H1 (cell line): ENCODE measurements around the gene NLK. TPM values are rescaled to one million over a fixed set of nuclear protein-coding genes. Genes with fewer than 3 reads are reported as not detected.

Experiments used
- CTCF ChIA-PET: fragments of 300-600 bp; sonication (Branson Sonifier 250); formaldehyde crosslinking; loops from one replicate; lab custom pipeline; 2021; ENCODE audit not compliant: partially characterized antibody; lab: Charles Lee
- POLR2A ChIA-PET: fragments of 300-600 bp; sonication (Branson Sonifier 250); formaldehyde crosslinking; loops from one replicate; lab custom pipeline; 2021; ENCODE audit warnings: inconsistent platforms; ENCODE audit not compliant: partially characterized antibody; lab: Charles Lee
- DNase-seq, 2 experiments: peaks; one replicate each; pipeline versions ENCODE4 v3.0.0 to v3.0.0-alpha.2; 2010 to 2022; ENCODE audit warnings: low spot score in 2 of 2, low read depth in 1 of 2, mixed read lengths in 1 of 2
- FAIRE-seq: peaks from 2 replicates; lab custom pipeline; 2011; peaks lifted over from hg19 to GRCh38; lab: Jason Lieb, UNC
- H2AFZ ChIP-seq: 2 replicates; pipeline ENCODE4 v1.8.1; 2012; ENCODE audit warnings: low read length, inconsistent platforms
- H2AK5ac ChIP-seq: 2 replicates; pipeline ENCODE4 v1.6.1; 2013; ENCODE audit warnings: low read depth, low read length
- H2BK120ac ChIP-seq: replicated peaks from 2 replicates; pipeline ENCODE3; 2013; ENCODE audit warnings: low read depth, low read length, inconsistent platforms
- H2BK12ac ChIP-seq: 2 replicates; pipeline ENCODE4 v1.6.1; 2013; ENCODE audit warnings: low read depth, low read length
- H2BK15ac ChIP-seq: 2 replicates; pipeline ENCODE4 v1.6.1; 2013; ENCODE audit warnings: low read length
- H2BK20ac ChIP-seq: 2 replicates; pipeline ENCODE4 v1.6.1; 2013; ENCODE audit warnings: low read length
- H2BK5ac ChIP-seq: 2 replicates; pipeline ENCODE4 v1.6.1; 2013; ENCODE audit warnings: low read depth, low read length
- H3K14ac ChIP-seq: 2 replicates; pipeline ENCODE4 v1.6.1; 2013; ENCODE audit warnings: inconsistent platforms; ENCODE audit not compliant: insufficient read length
- H3K18ac ChIP-seq: 2 replicates; pipeline ENCODE4 v1.6.1; 2013; ENCODE audit warnings: low read length; ENCODE audit errors: extremely low read depth
- H3K23ac ChIP-seq: 2 replicates; pipeline ENCODE4 v1.6.1; 2013; ENCODE audit warnings: inconsistent platforms; ENCODE audit not compliant: insufficient read length
- H3K23me2 ChIP-seq: 2 replicates; pipeline ENCODE4 v1.6.1; 2013; ENCODE audit warnings: low read depth, low read length
- H3K27ac ChIP-seq: 2 replicates; pipeline ENCODE4 v1.6.1; 2011; ENCODE audit warnings: low read depth, low read length, inconsistent platforms
- H3K27me3 ChIP-seq, 4 experiments: replicated peaks in 1 of 4; 1 replicate in 1 of 4; 2 replicates in 3 of 4; pipeline versions ENCODE4 v1.6.1 to v1.8.1; 2011 to 2013; ENCODE audit warnings: low read length in 3 of 4, mild to moderate bottlenecking in 3 of 4, inconsistent platforms in 2 of 4, mixed read lengths in 2 of 4, moderate library complexity in 1 of 4; ENCODE audit not compliant: control insufficient read depth in 3 of 4, insufficient read depth in 3 of 4; ENCODE audit errors: extremely low read depth in 1 of 4
- H3K36me3 ChIP-seq, 4 experiments: 2 replicates each; pipeline versions ENCODE4 v1.6.1 to v1.8.1; 2011 to 2013; ENCODE audit warnings: mild to moderate bottlenecking in 4 of 4, low read length in 3 of 4, moderate library complexity in 2 of 4, control low read depth in 1 of 4, inconsistent platforms in 1 of 4; ENCODE audit not compliant: insufficient read depth in 4 of 4, control insufficient read depth in 2 of 4
- H3K4ac ChIP-seq: replicated peaks from 2 replicates; pipeline ENCODE3; 2013; ENCODE audit warnings: low read length, low read depth, mixed read lengths, inconsistent platforms; ENCODE audit not compliant: insufficient read length
- H3K4me1 ChIP-seq, 4 experiments: replicated peaks in 1 of 4; 1 replicate in 1 of 4; 2 replicates in 3 of 4; pipeline versions ENCODE4 v1.6.1 to v1.8.1; 2011 to 2013; ENCODE audit warnings: low read length in 3 of 4, inconsistent platforms in 2 of 4, mixed read lengths in 1 of 4; ENCODE audit not compliant: insufficient read depth in 4 of 4, control insufficient read depth in 3 of 4
- H3K4me2 ChIP-seq, 2 experiments: 2 replicates each; pipeline versions ENCODE4 v1.6.1 to v1.8.1; 2011 to 2013; ENCODE audit warnings: low read depth in 2 of 2, low read length in 2 of 2, control low read depth in 1 of 2, inconsistent platforms in 1 of 2, mild to moderate bottlenecking in 1 of 2; ENCODE audit not compliant: insufficient read depth in 1 of 2
- H3K4me3 ChIP-seq, 4 experiments: fragments of 200-600, 300-600 bp in 1 of 4; sonication (generic), shearing (Covaris generic), sonication (Bioruptor Twin) in 1 of 4; 2 replicates each; pipeline versions ENCODE4 v1.5.1 to v1.8.1; 2011 to 2016; ENCODE audit warnings: low read length in 4 of 4, low read depth in 3 of 4, control low read depth in 2 of 4, inconsistent platforms in 2 of 4, mild to moderate bottlenecking in 2 of 4, mixed read lengths in 1 of 4, moderate library complexity in 1 of 4; ENCODE audit not compliant: insufficient read depth in 2 of 4; ENCODE audit errors: extremely low read depth in 1 of 4
- H3K56ac ChIP-seq: replicated peaks from 2 replicates; pipeline ENCODE3; 2013; ENCODE audit warnings: low read depth, mild to moderate bottlenecking, mixed read lengths, low read length, inconsistent platforms; ENCODE audit not compliant: insufficient read length
- H3K79me1 ChIP-seq: 2 replicates; pipeline ENCODE4 v1.6.1; 2013; ENCODE audit warnings: low read depth, low read length, control low read depth
- H3K79me2 ChIP-seq, 2 experiments: 2 replicates each; pipeline versions ENCODE4 v1.6.1 to v1.8.1; 2012 to 2013; ENCODE audit warnings: low read length in 2 of 2, mild to moderate bottlenecking in 2 of 2, inconsistent platforms in 1 of 2; ENCODE audit not compliant: insufficient read depth in 2 of 2, control insufficient read depth in 1 of 2
- H3K9ac ChIP-seq, 4 experiments: replicated peaks in 1 of 4; 1 replicate in 1 of 4; 2 replicates in 3 of 4; pipeline versions ENCODE4 v1.6.1 to v1.8.1; 2011 to 2013; ENCODE audit warnings: low read depth in 3 of 4, low read length in 3 of 4, control low read depth in 2 of 4, mild to moderate bottlenecking in 2 of 4, moderate library complexity in 2 of 4, inconsistent platforms in 1 of 4; ENCODE audit errors: extremely low read depth in 1 of 4
- H3K9me3 ChIP-seq, 2 experiments: 2 replicates each; pipeline versions ENCODE4 v1.6.1 to v1.8.1; 2012 to 2013; ENCODE audit warnings: mild to moderate bottlenecking in 2 of 2, moderate library complexity in 2 of 2, control low read depth in 1 of 2, inconsistent platforms in 1 of 2, low read depth in 1 of 2, low read length in 1 of 2, mixed read lengths in 1 of 2; ENCODE audit not compliant: insufficient read depth in 2 of 2
- H4K20me1 ChIP-seq, 2 experiments: replicated peaks in 1 of 2; 2 replicates each; pipeline versions ENCODE3 to v1.8.1; 2011 to 2013; ENCODE audit warnings: inconsistent platforms in 2 of 2, low read length in 2 of 2, mild to moderate bottlenecking in 1 of 2; ENCODE audit not compliant: insufficient read depth in 2 of 2, control insufficient read depth in 1 of 2
- H4K5ac ChIP-seq: 2 replicates; pipeline ENCODE4 v1.6.1; 2013; ENCODE audit warnings: low read length, low read depth, mixed read lengths, inconsistent platforms; ENCODE audit not compliant: insufficient read length
- H4K8ac ChIP-seq: 2 replicates; pipeline ENCODE4 v1.8.0; 2013; ENCODE audit warnings: mild to moderate bottlenecking, moderate library complexity, low read length, inconsistent platforms; ENCODE audit not compliant: insufficient read depth; ENCODE audit errors: extremely low read depth
- H4K91ac ChIP-seq: replicated peaks from 2 replicates; pipeline ENCODE3; 2013; ENCODE audit warnings: low read length, mixed read lengths, inconsistent platforms; ENCODE audit not compliant: insufficient read length
- BRCA1 ChIP-seq: IDR thresholded peaks from 2 replicates; pipeline ENCODE4 v1.6.1; 2012; ENCODE audit warnings: low read depth, low read length, improper control_type of control experiment
- CBX8 ChIP-seq: fragments of 300-800, 300-1000 bp; sonication (generic); IDR thresholded peaks from 2 replicates; pipeline ENCODE4 v1.7.1; 2016; ENCODE audit warnings: low read depth, low read length, borderline replicate concordance
- CHD2 ChIP-seq: IDR thresholded peaks from 2 replicates; pipeline ENCODE4 v1.6.1; 2012; ENCODE audit warnings: low read length, improper control_type of control experiment
- EP300 ChIP-seq, 2 experiments: IDR thresholded peaks; 1 replicate in 1 of 2; 2 replicates in 1 of 2; pipeline ENCODE4 v1.6.1; 2011 to 2012; ENCODE audit warnings: low read depth in 2 of 2, low read length in 2 of 2, mild to moderate bottlenecking in 2 of 2, borderline replicate concordance in 1 of 2, inconsistent platforms in 1 of 2, moderate library complexity in 1 of 2
- EZH2 ChIP-seq: fragments of 200-600 bp; sonication (generic); IDR thresholded peaks from 2 replicates; pipeline ENCODE4 v1.7.1; 2012; ENCODE audit warnings: low read depth, mild to moderate bottlenecking, moderate library complexity, low read length, inconsistent platforms; ENCODE audit not compliant: severe bottlenecking
- JUND ChIP-seq: IDR thresholded peaks from 2 replicates; pipeline ENCODE4 v1.6.1; 2011; ENCODE audit warnings: mild to moderate bottlenecking, improper control_type of control experiment, low read length
- KDM1A ChIP-seq: fragments of 200-600, 300-600 bp; sonication (generic); IDR thresholded peaks from 2 replicates; pipeline ENCODE4 v1.7.1; 2016; ENCODE audit warnings: mild to moderate bottlenecking, low read length, borderline replicate concordance
- MAFK ChIP-seq: IDR thresholded peaks from 2 replicates; pipeline ENCODE4 v1.6.1; 2012; ENCODE audit warnings: low read depth, mild to moderate bottlenecking, improper control_type of control experiment, low read length
- NANOG ChIP-seq: IDR thresholded peaks from 2 replicates; pipeline ENCODE4 v1.6.1; 2011; ENCODE audit warnings: low read length, low read depth, mild to moderate bottlenecking, inconsistent platforms; ENCODE audit not compliant: insufficient read depth, poor library complexity, severe bottlenecking
- POLR2A ChIP-seq, 2 experiments: IDR thresholded peaks; 1 replicate in 1 of 2; 2 replicates in 1 of 2; pipeline ENCODE4 v1.6.1; 2011; ENCODE audit warnings: low read depth in 2 of 2, low read length in 2 of 2, mild to moderate bottlenecking in 2 of 2; ENCODE audit errors: control extremely low read depth in 1 of 2
- POLR2AphosphoS5 ChIP-seq: IDR thresholded peaks from 2 replicates; pipeline ENCODE4 v1.6.1; 2011; ENCODE audit warnings: low read depth, low read length
- SP4 ChIP-seq: IDR thresholded peaks from 2 replicates; pipeline ENCODE4 v1.6.1; 2012; ENCODE audit warnings: low read length, inconsistent platforms
- TAF7 ChIP-seq: optimal IDR thresholded peaks from 2 replicates; pipeline ENCODE3; 2011; ENCODE audit warnings: low read depth, mild to moderate bottlenecking, inconsistent platforms, low read length, moderate library complexity, borderline replicate concordance
- YY1 ChIP-seq: IDR thresholded peaks from 2 replicates; pipeline ENCODE4 v1.6.1; 2011; ENCODE audit warnings: low read depth, mild to moderate bottlenecking, low read length
- WGBS, 2 experiments: shearing (Covaris generic) in 1 of 2; methylation state at CpG; one replicate each; pipeline versions ENCODE4 v1.1.6 to v1.1.7; 2013 to 2015; ENCODE audit warnings: low lambda C conversion rate in 2 of 2, mixed read lengths in 2 of 2, inconsistent platforms in 1 of 2, low coverage in 1 of 2, missing lambda C conversion rate in 1 of 2; ENCODE audit not compliant: insufficient replicate concordance in 2 of 2, insufficient coverage in 1 of 2, insufficient read length in 1 of 2; ENCODE audit errors: extremely low coverage in 1 of 2, missing lambda C conversion rate in 1 of 2; 5-methylcytosine and 5-hydroxymethylcytosine counted together
- polyA plus RNA-seq, 7 experiments: library from polyadenylated mRNA; depleted of rRNA in 3 of 7; stranded (reverse) in 5 of 7; unstranded in 2 of 7; fragments of >200 nt in 5 of 7; fragments of 200-250 nt in 2 of 7; gene quantifications; 1 replicate in 5 of 7; 2 replicates in 1 of 7; 4 replicates in 1 of 7; pipeline versions ENCODE4 v1.2.1 to v1.2.3, GENCODE V29; 2011 to 2013; ENCODE audit warnings: missing spikeins in 2 of 7, mixed read lengths in 2 of 7
- total RNA-seq: library from RNA; stranded (reverse); fragmentation: NEBNext Ultra II Directional; extraction: Animal tissue kit (Norgen Biotek cat#: 25700); gene quantifications from 2 replicates; pipeline ENCODE4 v1.2.1, GENCODE V29; 2021

NLK gene
- total and polyA plus RNA-seq, 2 of the 8 experiments (the other 6 are each of a cell fraction or from before 2014, with no cell fraction given): 30.8 to 49.9 TPM

DNA sequence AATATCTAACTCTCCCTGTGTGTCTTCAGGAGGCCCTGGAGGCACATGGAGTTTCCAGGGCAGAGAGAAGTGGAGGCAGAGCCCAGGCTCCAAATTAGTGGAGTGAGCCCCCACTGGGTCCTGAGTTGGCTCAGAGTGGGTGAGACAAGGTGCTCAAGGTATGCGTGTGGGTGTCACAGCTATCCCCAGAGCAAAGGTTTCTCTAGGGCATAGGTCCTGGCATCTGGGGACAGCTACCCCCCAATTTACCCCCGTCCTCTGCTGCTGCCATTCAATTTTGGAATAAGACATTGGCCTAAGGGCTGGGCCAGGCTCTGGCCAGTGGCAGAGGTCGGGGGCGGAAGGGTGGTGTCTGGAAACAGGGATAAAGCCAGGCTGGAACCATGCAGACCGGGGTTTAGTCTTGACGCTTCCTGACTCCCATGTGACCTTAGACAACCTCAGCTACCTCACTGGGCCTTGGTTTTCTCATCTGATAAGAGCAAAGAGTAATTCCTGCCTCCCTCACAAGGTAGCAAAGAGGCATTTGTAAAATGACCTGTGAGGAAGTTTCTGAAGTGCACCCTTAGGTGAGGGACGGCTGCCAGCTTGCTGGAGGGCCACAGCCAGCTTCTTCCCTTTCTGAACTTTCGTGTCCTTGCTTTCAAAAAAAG lies 198.3 kb downstream of the NLK start:
- ChIA-PET POLR2A (interaction anchor here (1.3 kb wide), 1 partner anchor 13 kb away, joined by 5 read pairs; no protein-coding TSS in a partner anchor), CTCF (interaction anchor here (0.6 to 17.5 kb wide), 4 partner anchors 6 to 186 kb away, joined by 3 to 266 read pairs (median 136); no protein-coding TSS in a partner anchor)
- Histone ChIP-seq H2BK12ac (no peak overlapping the region), H3K4me3 (no peak overlapping the region), H4K91ac (no peak overlapping the region), H3K79me1 (no peaks in the 10 kb centered on the region), H2AFZ (no peak overlapping the region), H3K56ac (no peak overlapping the region), H2BK120ac (no peak overlapping the region), H2AK5ac (no peak overlapping the region), H3K27me3 (no peaks in the 10 kb centered on the region), H3K23ac (no peak overlapping the region), H3K79me2 (no peaks in the 10 kb centered on the region), H3K36me3 (no peaks in the 10 kb centered on the region), H4K8ac (no peak overlapping the region), H3K9me3 (no peaks in the 10 kb centered on the region), H4K5ac (no peak overlapping the region), H2BK20ac (no peak overlapping the region), H2BK5ac (no peak overlapping the region), H4K20me1 (no peaks in the 10 kb centered on the region), H3K23me2 (no peaks in the 10 kb centered on the region), H3K4ac (no peak overlapping the region), H2BK15ac (no peak overlapping the region), H3K14ac (no peak overlapping the region), H3K4me1 (no peaks in the 10 kb centered on the region), H3K4me2 (no peak overlapping the region), H3K27ac (no peak overlapping the region), H3K18ac (no peak overlapping the region), H3K9ac (no peak overlapping the region)
- 92% methylated on average over 8 of the region's 8 CpGs; no CpG with 5 or more reads in 1 of the 2 experiments for WGBS, 2 experiments
- DNase-seq: no peak
- no peak for FAIRE-seq
- no peak for TF ChIP-seq POLR2A (IDR thresholded peaks at IDR 0.05; ENCODE audit: control extremely low read depth in 1 of 2, low read depth in 2 of 2, low read length in 2 of 2)
- no peak for TF ChIP-seq POLR2AphosphoS5
- no peak for TF ChIP-seq KDM1A
- TF ChIP-seq EP300 (IDR thresholded peaks at IDR 0.05; ENCODE audit: borderline replicate concordance in 1 of 2, low read depth in 2 of 2, low read length in 2 of 2): no peak
- TF ChIP-seq YY1: no peak
- TF ChIP-seq MAFK: no peak
- TF ChIP-seq TAF7: no peak
- no peak for TF ChIP-seq SP4
- no peak for TF ChIP-seq CHD2
- TF ChIP-seq CBX8: no peak
- TF ChIP-seq EZH2: no peak
- TF ChIP-seq BRCA1: no peak
- no peak for TF ChIP-seq JUND
- no peak for TF ChIP-seq NANOG
